Hepatocyte (in vitro differentiated cells): ENCODE results near the gene TMCC1.

Experiments used
- CTCF ChIP-seq: fragments of 200-600 bp; sonication (generic); IDR thresholded peaks from 2 replicates; pipeline ENCODE4 v1.5.1; 2016; ENCODE audit warnings: antibody characterized with exemption, mild to moderate bottlenecking; ENCODE audit not compliant: poor library complexity
- EZH2phosphoT487 ChIP-seq: fragments of 200-600 bp; sonication (generic); IDR thresholded peaks from one replicate; pipeline ENCODE4 v1.6.1; 2018; ENCODE audit warnings: antibody characterized with exemption, mild to moderate bottlenecking, low read depth, moderate library complexity; ENCODE audit not compliant: unreplicated experiment, severe bottlenecking

GRCh38 chr3:129722527-129722926 is 171.0 kb downstream of the TMCC1 start:
- no peak for TF ChIP-seq CTCF
- no peak for TF ChIP-seq EZH2phosphoT487
